GM19351 (cell line): ENCODE results near the gene BTK.

Source experiments
- ATAC-seq: cut with Tn5 transposase; IDR thresholded peaks from one replicate; pipeline ENCODE4 v1.9.1; 2021; ENCODE audit warnings: mild to moderate bottlenecking, moderate library complexity; ENCODE audit not compliant: unreplicated experiment

BTK gene

GRCh38 chrX:101385795-101386541 lies at the start of gene BTK:
Gene BTK, minus strand, starts transcription at chrX:101386191. Its CDS starts 10,907 bp downstream, at chrX:101375284.
- ATAC-seq: peak; percentile 57

- peak; percentile 98 for ATAC-seq
These were observed 44.6 kb upstream of the BTK start for GRCh38 chrX:101430457-101431078.

- peak; percentile 69 for ATAC-seq
These were observed 43.9 kb upstream of the BTK start for GRCh38 chrX:101429934-101430333.

- ATAC-seq: no peak
These were observed 42.0 kb upstream of the BTK start for GRCh38 chrX:101427954-101428353.

- no peak for ATAC-seq
These were observed 33.5 kb upstream of the BTK start for GRCh38 chrX:101419489-101419888.

- ATAC-seq: peak; percentile 36
These were observed 32.2 kb upstream of the BTK start for GRCh38 chrX:101417981-101418841.

GRCh38 chrX:101417190-101417589 lies 31.2 kb upstream of the BTK start:
- no peak for ATAC-seq

GRCh38 chrX:101416691-101417090 lies 30.7 kb upstream of the BTK start:
- no peak for ATAC-seq

GRCh38 chrX:101415180-101416145 lies 29.5 kb upstream of the BTK start:
- ATAC-seq: peak; percentile 57

- no peak for ATAC-seq
These were observed 26.0 kb upstream of the BTK start for GRCh38 chrX:101411984-101412383.

GRCh38 chrX:101410461-101410860 lies 24.5 kb upstream of the BTK start:
- no peak for ATAC-seq

GRCh38 chrX:101409043-101409442 lies 23.1 kb upstream of the BTK start:
- no peak for ATAC-seq

GRCh38 chrX:101408532-101408841 lies 22.5 kb upstream of the BTK start:
- no peak for ATAC-seq

- ATAC-seq: peak; percentile 87
These were observed 21.9 kb upstream of the BTK start, which contains the start of the genes GLA and HNRNPH2 for GRCh38 chrX:101407748-101408531. Gene GLA, minus strand, starts transcription at chrX:101407925. Its CDS starts 22 bp downstream, at chrX:101407903. Gene HNRNPH2, plus strand, starts transcription at chrX:101408222. Its CDS starts 3,767 bp downstream, at chrX:101411989.

- no peak for ATAC-seq
These were observed 21.3 kb upstream of the BTK start for GRCh38 chrX:101407167-101407747.

- ATAC-seq: no peak
These were observed 13.8 kb upstream of the BTK start for GRCh38 chrX:101399825-101400224.

GRCh38 chrX:101398694-101399093 lies 12.7 kb upstream of the BTK start:
- ATAC-seq: no peak

GRCh38 chrX:101397779-101398178 lies 11.8 kb upstream of the BTK start:
- ATAC-seq: no peak

GRCh38 chrX:101395789-101396188 lies 9.8 kb upstream of the BTK start:
- no peak for ATAC-seq
